HEK293 (cell line): ENCODE data around the gene ITGA7.

Experiments used
- EGR2 ChIP-seq: fragments of 450-650 bp; formaldehyde crosslinking; IDR thresholded peaks from 2 replicates; pipeline ENCODE4 v1.5.1; 2016; ENCODE audit warnings: low read depth, missing biosample characterization, missing genetic modification characterization
- HOXA7 ChIP-seq: sonication (generic); formaldehyde crosslinking; IDR thresholded peaks from 2 replicates; pipeline ENCODE4 v1.8.1; 2022; ENCODE audit warnings: missing genetic modification reagents, borderline replicate concordance
- KLF10 ChIP-seq: fragments of 450-650 bp; IDR thresholded peaks from 2 replicates; pipeline ENCODE4 v1.5.1; 2018; ENCODE audit warnings: missing biosample characterization, mild to moderate bottlenecking, missing genetic modification characterization
- KLF7 ChIP-seq: fragments of 450-650 bp; formaldehyde crosslinking; IDR thresholded peaks from 2 replicates; pipeline ENCODE4 v1.5.1; 2016; ENCODE audit warnings: missing biosample characterization, missing genetic modification characterization, borderline replicate concordance
- MYNN ChIP-seq: fragments of 450-650 bp; formaldehyde crosslinking; IDR thresholded peaks from 2 replicates; pipeline ENCODE4 v1.5.1; 2016; ENCODE audit warnings: missing biosample characterization, missing genetic modification characterization, borderline replicate concordance
- SCRT2 ChIP-seq: fragments of 450-650 bp; formaldehyde crosslinking; IDR thresholded peaks from 2 replicates; pipeline ENCODE4 v1.5.1; 2016; ENCODE audit warnings: missing biosample characterization, missing genetic modification characterization
- ZBTB17 ChIP-seq: fragments of 450-650 bp; formaldehyde crosslinking; IDR thresholded peaks from 2 replicates; pipeline ENCODE4 v1.5.1; 2016; ENCODE audit warnings: missing biosample characterization, missing genetic modification characterization
- ZBTB26 ChIP-seq: fragments of 450-650 bp; formaldehyde crosslinking; optimal IDR thresholded peaks from 2 replicates; pipeline ENCODE3; 2016; ENCODE audit warnings: missing biosample characterization, mild to moderate bottlenecking, missing genetic modification characterization
- ZFHX2 ChIP-seq: fragments of 450-650 bp; formaldehyde crosslinking; conservative IDR thresholded peaks from 2 replicates; pipeline ENCODE4 v1.5.1; 2016; ENCODE audit warnings: missing biosample characterization, missing genetic modification characterization
- ZNF140 ChIP-seq: fragments of 450-650 bp; formaldehyde crosslinking; IDR thresholded peaks from 2 replicates; pipeline ENCODE4 v1.5.1; 2016; ENCODE audit warnings: missing biosample characterization, missing genetic modification characterization
- ZNF24 ChIP-seq: fragments of 450-650 bp; formaldehyde crosslinking; IDR thresholded peaks from 2 replicates; pipeline ENCODE4 v1.5.1; 2016; ENCODE audit warnings: missing biosample characterization, missing genetic modification characterization
- ZNF26 ChIP-seq: fragments of 450-650 bp; formaldehyde crosslinking; IDR thresholded peaks from 2 replicates; pipeline ENCODE4 v1.5.1; 2016; ENCODE audit warnings: missing biosample characterization, missing genetic modification characterization
- ZNF350 ChIP-seq: fragments of 450-650 bp; formaldehyde crosslinking; IDR thresholded peaks from 2 replicates; pipeline ENCODE4 v1.5.0; 2017; ENCODE audit warnings: missing biosample characterization, mild to moderate bottlenecking, missing genetic modification characterization
- ZNF366 ChIP-seq: fragments of 450-650 bp; formaldehyde crosslinking; conservative IDR thresholded peaks from 2 replicates; pipeline ENCODE4 v1.5.1; 2016; ENCODE audit warnings: missing biosample characterization, missing genetic modification characterization
- ZNF433 ChIP-seq: fragments of 450-650 bp; formaldehyde crosslinking; IDR thresholded peaks from 2 replicates; pipeline ENCODE4 v1.5.1; 2016; ENCODE audit warnings: missing biosample characterization, missing genetic modification characterization, low read depth
- ZNF501 ChIP-seq: fragments of 450-650 bp; formaldehyde crosslinking; IDR thresholded peaks from 2 replicates; pipeline ENCODE4 v1.5.1; 2016; ENCODE audit warnings: missing biosample characterization, missing genetic modification characterization
- ZNF530 ChIP-seq: fragments of 450-650 bp; formaldehyde crosslinking; IDR thresholded peaks from 2 replicates; pipeline ENCODE4 v1.5.1; 2016; ENCODE audit warnings: low read depth, missing biosample characterization, missing genetic modification characterization
- ZNF544 ChIP-seq: fragments of 450-650 bp; formaldehyde crosslinking; IDR thresholded peaks from 2 replicates; pipeline ENCODE4 v1.5.0; 2017; ENCODE audit warnings: missing biosample characterization, missing genetic modification characterization
- ZNF664 ChIP-seq: fragments of 450-650 bp; formaldehyde crosslinking; IDR thresholded peaks from 2 replicates; pipeline ENCODE4 v1.5.1; 2016; ENCODE audit warnings: missing biosample characterization, missing genetic modification characterization
- TF ChIP-seq, protein P1 (sequence below): fragments of 450-650 bp; formaldehyde crosslinking; IDR thresholded peaks from 2 replicates; pipeline ENCODE4 v1.5.1; 2016; ENCODE audit warnings: missing biosample characterization, missing genetic modification characterization
- TF ChIP-seq, protein P2 (sequence below): fragments of 450-650 bp; IDR thresholded peaks from 2 replicates; pipeline ENCODE4 v1.5.1; 2018; ENCODE audit warnings: missing biosample characterization, mild to moderate bottlenecking, missing genetic modification characterization

The ITGA7 gene

GRCh38 chr12:55746174-55746912, 38.6 kb upstream of the ITGA7 start (continued):
- TF ChIP-seq ZNF664 (peak; percentile 95), ZNF433 (tag by site-specific recombination) (no peak), ZNF140 (no peak), ZNF350 (tag by site-specific recombination) (no peak), EGR2 (tag by site-specific recombination) (peak; percentile 87), ZFHX2 (peak; percentile 88), ZNF366 (tag by site-specific recombination) (peak; percentile 77), ZNF544 (tag by site-specific recombination) (no peak), ZBTB17 (tag by site-specific recombination) (peak; percentile 98), KLF7 (tag by site-specific recombination) (no peak), ZBTB26 (tag by site-specific recombination) (no peak), HOXA7 (no peak), KLF10 (tag by site-specific recombination) (no peak), ZNF501 (no peak), ZNF24 (tag by site-specific recombination) (no peak), ZNF530 (tag by site-specific recombination) (no peak), SCRT2 (tag by site-specific recombination) (no peak), MYNN (tag by site-specific recombination) (no peak), ZNF26 (tag by site-specific recombination) (0 out of 2 replicates have a peak, but pooled peaks have one; percentile 24)
- TF ChIP-seq, protein P1, sequence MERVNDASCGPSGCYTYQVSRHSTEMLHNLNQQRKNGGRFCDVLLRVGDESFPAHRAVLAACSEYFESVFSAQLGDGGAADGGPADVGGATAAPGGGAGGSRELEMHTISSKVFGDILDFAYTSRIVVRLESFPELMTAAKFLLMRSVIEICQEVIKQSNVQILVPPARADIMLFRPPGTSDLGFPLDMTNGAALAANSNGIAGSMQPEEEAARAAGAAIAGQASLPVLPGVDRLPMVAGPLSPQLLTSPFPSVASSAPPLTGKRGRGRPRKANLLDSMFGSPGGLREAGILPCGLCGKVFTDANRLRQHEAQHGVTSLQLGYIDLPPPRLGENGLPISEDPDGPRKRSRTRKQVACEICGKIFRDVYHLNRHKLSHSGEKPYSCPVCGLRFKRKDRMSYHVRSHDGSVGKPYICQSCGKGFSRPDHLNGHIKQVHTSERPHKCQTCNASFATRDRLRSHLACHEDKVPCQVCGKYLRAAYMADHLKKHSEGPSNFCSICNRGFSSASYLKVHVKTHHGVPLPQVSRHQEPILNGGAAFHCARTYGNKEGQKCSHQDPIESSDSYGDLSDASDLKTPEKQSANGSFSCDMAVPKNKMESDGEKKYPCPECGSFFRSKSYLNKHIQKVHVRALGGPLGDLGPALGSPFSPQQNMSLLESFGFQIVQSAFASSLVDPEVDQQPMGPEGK: no peak
- TF ChIP-seq, protein P2, sequence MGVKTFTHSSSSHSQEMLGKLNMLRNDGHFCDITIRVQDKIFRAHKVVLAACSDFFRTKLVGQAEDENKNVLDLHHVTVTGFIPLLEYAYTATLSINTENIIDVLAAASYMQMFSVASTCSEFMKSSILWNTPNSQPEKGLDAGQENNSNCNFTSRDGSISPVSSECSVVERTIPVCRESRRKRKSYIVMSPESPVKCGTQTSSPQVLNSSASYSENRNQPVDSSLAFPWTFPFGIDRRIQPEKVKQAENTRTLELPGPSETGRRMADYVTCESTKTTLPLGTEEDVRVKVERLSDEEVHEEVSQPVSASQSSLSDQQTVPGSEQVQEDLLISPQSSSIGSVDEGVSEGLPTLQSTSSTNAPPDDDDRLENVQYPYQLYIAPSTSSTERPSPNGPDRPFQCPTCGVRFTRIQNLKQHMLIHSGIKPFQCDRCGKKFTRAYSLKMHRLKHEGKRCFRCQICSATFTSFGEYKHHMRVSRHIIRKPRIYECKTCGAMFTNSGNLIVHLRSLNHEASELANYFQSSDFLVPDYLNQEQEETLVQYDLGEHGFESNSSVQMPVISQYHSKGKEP (tag by site-specific recombination): no peak
- TF ChIP-seq, all 188 proteins: peak for 9
